Transverse colon (tissue), 4 donors: ENCODE data around the gene ZNF669. TPM values are rescaled to one million over a fixed set of nuclear protein-coding genes. Genes with fewer than 3 reads are reported as not detected.
A peak's percentile ranks its signal among the peaks of the same experiment; 100 is the strongest.

Source experiments
- DNase-seq: peaks from one replicate; pipeline ENCODE4 v3.0.0-alpha.2; 2019
- H3K27ac ChIP-seq, 4 donors: fragments of 200-600 bp; sonication (generic); 2 replicates each; pipeline ENCODE4 v1.5.1; 2016 to 2018; ENCODE audit warnings: inconsistent platforms in 4 of 4
- H3K27me3 ChIP-seq: fragments of 200-600 bp; sonication (generic); 2 replicates; pipeline ENCODE4 v1.5.1; 2017; ENCODE audit warnings: inconsistent platforms
- H3K36me3 ChIP-seq, 4 donors: fragments of 200-600 bp; sonication (generic); 2 replicates each; pipeline ENCODE4 v1.5.1; 2017 to 2019; ENCODE audit warnings: inconsistent platforms in 4 of 4
- H3K4me1 ChIP-seq, 4 donors: fragments of 200-600 bp; sonication (generic); 2 replicates each; pipeline ENCODE4 v1.5.1; 2017 to 2020; ENCODE audit warnings: inconsistent platforms in 4 of 4
- H3K4me3 ChIP-seq, 4 donors: fragments of 200-600 bp; sonication (generic); 1 replicate in 1 of 4; 2 replicates in 3 of 4; pipeline versions ENCODE4 v1.5.1 to v1.6.1; 2017 to 2019; ENCODE audit warnings: inconsistent platforms in 4 of 4
- H3K9me3 ChIP-seq, 2 donors: fragments of 200-600 bp; sonication (generic); 2 replicates each; pipeline ENCODE4 v1.5.1; 2017 to 2019; ENCODE audit warnings: inconsistent platforms in 2 of 2
- EP300 ChIP-seq: sonication (generic); formaldehyde crosslinking; IDR thresholded peaks from one replicate; pipeline ENCODE4 v1.6.1; 2017; ENCODE audit warnings: antibody characterized with exemption, low read depth
- POLR2A ChIP-seq: fragments of 450-650 bp; IDR thresholded peaks from one replicate; pipeline ENCODE4 v1.6.1; 2016; ENCODE audit warnings: antibody characterized with exemption, mild to moderate bottlenecking, moderate library complexity
- POLR2AphosphoS5 ChIP-seq, 3 donors: sonication (generic); formaldehyde crosslinking; IDR thresholded peaks; one replicate each; pipeline ENCODE4 v1.6.1; 2016; ENCODE audit warnings: antibody characterized with exemption in 3 of 3
- WGBS, 2 donors: methylation state at CpG; one replicate each; pipeline ENCODE4 v1.1.5; 2018; ENCODE audit warnings: low coverage in 1 of 2; 5-methylcytosine and 5-hydroxymethylcytosine counted together
- in situ Hi-C, 4 donors: fragments of 200-750 bp; cut with MboI; loops; one replicate each; pipeline versions ENCODE4 v1.15.0 to v1.15.1; 2017; ENCODE audit warnings: low sequenced_read_pairs in 3 of 4, low pct_ligation_motif_present in 1 of 4, low pct_unique_long_range_greater_than_20kb in 1 of 4
- intact Hi-C: fragments of 100-400 bp; cut with DNase I; formaldehyde crosslinking; loops from one replicate; pipeline ENCODE4 v1.15.1; 2023; ENCODE audit warnings: low total_unique reads
- total RNA-seq, 4 donors: library from RNA; depleted of rRNA; stranded (reverse); fragments of >200 nt; gene quantifications; one replicate each; pipeline ENCODE4 v1.1.0, GENCODE V29; 2016
- TF ChIP-seq, protein P1 (sequence below), 5 experiments: fragments of 200-600 bp in 3 of 5; fragments of 450-650 bp in 2 of 5; sonication (generic) in 3 of 5; IDR thresholded peaks; 1 replicate in 2 of 5; 2 replicates in 3 of 5; pipeline ENCODE4 v1.5.1; 2016 to 2017; ENCODE audit warnings: antibody characterized with exemption in 5 of 5, inconsistent platforms in 3 of 5, mild to moderate bottlenecking in 2 of 5, moderate library complexity in 1 of 5

Gene ZNF669
- total RNA-seq, 4 donors from 2014 or later = 2.4 to 26.2 (median 4.9) TPM

DNA sequence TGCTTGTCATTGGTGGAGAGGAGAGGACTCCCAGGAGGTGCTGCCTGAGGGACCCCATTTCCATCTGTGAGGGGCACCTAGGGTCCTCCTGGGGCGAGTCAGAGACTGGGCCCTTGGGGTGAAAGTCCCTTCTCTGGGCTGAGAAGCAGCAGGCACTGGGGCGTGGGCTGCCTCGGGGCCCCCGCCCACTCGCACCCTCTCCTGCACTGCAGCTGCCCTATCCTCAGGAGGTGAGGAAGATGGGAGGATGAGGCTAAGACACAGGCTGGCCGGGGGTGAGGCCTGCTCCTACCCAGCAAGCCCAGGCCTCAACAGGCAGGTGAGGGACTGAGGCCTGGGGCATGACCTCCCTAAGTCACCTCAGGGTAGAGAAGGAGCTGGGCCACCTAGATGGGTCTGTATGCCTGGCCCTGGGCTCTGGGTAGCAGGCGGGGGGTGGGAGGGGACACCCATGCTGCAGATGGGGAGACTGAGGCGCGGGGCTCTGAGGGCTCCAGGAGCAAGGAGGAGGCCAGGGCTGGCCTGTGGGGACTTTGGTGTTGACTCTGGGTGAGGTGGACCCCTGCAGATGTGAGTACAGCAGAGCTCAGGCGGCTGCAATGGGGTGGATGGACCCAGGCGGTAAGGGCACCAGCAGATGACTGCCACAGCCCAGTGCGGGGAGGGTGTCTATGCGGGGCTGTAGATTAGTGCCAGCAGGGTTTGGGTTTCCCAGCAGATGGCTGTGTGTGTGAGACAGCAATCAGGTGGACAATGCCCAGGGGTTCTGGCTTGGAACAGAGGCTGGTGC, 10.4 kb upstream of the ZNF669 start:
- no peak for DNase-seq
- in situ Hi-C loops = no loop called here
- Histone ChIP-seq H3K27me3 (no peaks in the 10 kb centered on the region), H3K4me1 (peaks cover 0 to 14% (median 6%) of the 10 kb centered on the region in 4 donors), H3K27ac (no peak overlapping the region), H3K9me3 (no peaks in the 10 kb centered on the region), H3K36me3 (no peaks in the 10 kb centered on the region), H3K4me3 (no peak overlapping the region)
- intact Hi-C loops = no loop called here
- TF ChIP-seq, protein P1, sequence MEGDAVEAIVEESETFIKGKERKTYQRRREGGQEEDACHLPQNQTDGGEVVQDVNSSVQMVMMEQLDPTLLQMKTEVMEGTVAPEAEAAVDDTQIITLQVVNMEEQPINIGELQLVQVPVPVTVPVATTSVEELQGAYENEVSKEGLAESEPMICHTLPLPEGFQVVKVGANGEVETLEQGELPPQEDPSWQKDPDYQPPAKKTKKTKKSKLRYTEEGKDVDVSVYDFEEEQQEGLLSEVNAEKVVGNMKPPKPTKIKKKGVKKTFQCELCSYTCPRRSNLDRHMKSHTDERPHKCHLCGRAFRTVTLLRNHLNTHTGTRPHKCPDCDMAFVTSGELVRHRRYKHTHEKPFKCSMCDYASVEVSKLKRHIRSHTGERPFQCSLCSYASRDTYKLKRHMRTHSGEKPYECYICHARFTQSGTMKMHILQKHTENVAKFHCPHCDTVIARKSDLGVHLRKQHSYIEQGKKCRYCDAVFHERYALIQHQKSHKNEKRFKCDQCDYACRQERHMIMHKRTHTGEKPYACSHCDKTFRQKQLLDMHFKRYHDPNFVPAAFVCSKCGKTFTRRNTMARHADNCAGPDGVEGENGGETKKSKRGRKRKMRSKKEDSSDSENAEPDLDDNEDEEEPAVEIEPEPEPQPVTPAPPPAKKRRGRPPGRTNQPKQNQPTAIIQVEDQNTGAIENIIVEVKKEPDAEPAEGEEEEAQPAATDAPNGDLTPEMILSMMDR (IDR thresholded peaks at IDR 0.05) = no peak
- no peak for TF ChIP-seq POLR2AphosphoS5 (IDR thresholded peaks at IDR 0.05)
- TF ChIP-seq EP300 = no peak
- no peak for TF ChIP-seq POLR2A
- WGBS, 2 donors = 81% methylated on average over 12 of the region's 13 CpGs; no CpG with 5 or more reads in 1 of the 2 donors

DNA sequence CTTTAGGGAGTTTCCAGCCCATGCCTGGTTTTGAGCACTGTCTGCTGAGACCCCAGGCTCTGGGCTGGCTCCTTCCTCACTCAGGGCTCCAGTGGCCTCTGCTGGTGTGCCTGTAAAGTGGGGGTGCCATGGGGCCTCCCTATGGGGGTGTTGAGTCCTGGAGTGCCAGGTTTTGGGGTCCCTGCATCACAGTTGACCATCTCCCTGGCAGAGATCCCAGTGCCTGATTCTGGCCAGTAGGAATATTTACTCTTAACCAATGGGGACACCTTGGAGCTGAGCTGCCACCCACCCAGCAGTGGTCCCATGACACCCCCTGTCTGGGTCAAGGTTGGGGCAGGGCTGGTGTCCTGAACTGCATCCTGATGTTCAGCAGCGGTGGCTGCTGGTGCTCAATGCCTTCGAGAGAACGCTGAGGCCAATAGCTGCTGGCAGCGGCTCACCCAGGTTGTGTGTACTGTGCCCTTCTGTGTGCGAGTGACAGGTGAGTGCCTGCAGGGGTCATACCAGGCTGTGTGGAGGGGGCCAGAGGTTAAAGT, 9.6 kb upstream of the ZNF669 start:
- no peak overlapping the region for H3K27ac ChIP-seq
- no peak overlapping the region for H3K4me3 ChIP-seq
- in situ Hi-C loops = no loop called here
- no peak for TF ChIP-seq EP300
- TF ChIP-seq POLR2AphosphoS5 (IDR thresholded peaks at IDR 0.05) = no peak
- TF ChIP-seq, protein P1 (IDR thresholded peaks at IDR 0.05) = no peak
- TF ChIP-seq POLR2A = no peak
- H3K9me3 ChIP-seq = no peaks in the 10 kb centered on the region
- intact Hi-C loops = no loop called here
- H3K4me1 ChIP-seq = peaks cover 0 to 14% (median 6%) of the 10 kb centered on the region in 4 donors
- no peak for DNase-seq
- WGBS, 2 donors = 80% methylated on average over 2 of the region's 5 CpGs; no CpG with 5 or more reads in 1 of the 2 donors
- no peaks in the 10 kb centered on the region for H3K36me3 ChIP-seq
- H3K27me3 ChIP-seq = no peaks in the 10 kb centered on the region

DNA sequence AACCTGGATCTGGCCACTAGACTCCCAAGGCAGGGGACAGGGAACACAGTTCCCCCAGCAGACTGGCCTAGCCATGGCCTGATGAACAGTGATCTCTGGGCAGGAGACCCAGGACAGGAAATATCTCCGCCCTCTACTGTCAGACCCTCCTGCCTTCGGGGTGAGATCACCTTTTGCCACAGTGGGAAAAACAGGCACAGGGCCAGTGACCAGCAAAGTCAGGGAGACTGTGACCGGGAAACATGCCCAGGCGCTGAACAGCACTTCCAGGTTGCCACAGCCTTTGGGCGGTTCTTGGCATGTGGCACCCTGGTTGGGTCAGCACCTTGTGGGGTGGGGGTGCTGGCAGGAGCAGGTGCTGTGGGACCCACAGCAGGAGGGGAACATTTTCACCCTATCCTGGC, 8.9 kb upstream of the ZNF669 start:
- Histone ChIP-seq H3K9me3 (no peaks in the 10 kb centered on the region), H3K27ac (no peak overlapping the region), H3K4me1 (peaks cover 0 to 14% (median 6%) of the 10 kb centered on the region in 4 donors), H3K4me3 (no peak overlapping the region), H3K36me3 (no peaks in the 10 kb centered on the region), H3K27me3 (no peaks in the 10 kb centered on the region)
- in situ Hi-C loops (no loop called here), intact Hi-C loops (no loop called here)
- WGBS, 2 donors = 50 to 67% methylated on average over 1 to 5 of the region's 5 CpGs
- DNase-seq = no peak
- TF ChIP-seq, protein P1 (IDR thresholded peaks at IDR 0.05) = no peak
- TF ChIP-seq EP300 = no peak

GRCh38 chr1:247112479-247112781, 8.3 kb upstream of the ZNF669 start:
- peak overlapping the region; percentile 85 to 90 (median 88) for H3K27ac ChIP-seq
- peaks cover 0 to 14% (median 6%) of the 10 kb centered on the region in 4 donors for H3K4me1 ChIP-seq
- no peak for DNase-seq
- intact Hi-C loops (no loop called here), in situ Hi-C loops (no loop called here)
- H3K27me3 ChIP-seq = no peaks in the 10 kb centered on the region
- H3K36me3 ChIP-seq = no peaks in the 10 kb centered on the region
- WGBS, 2 donors = 42% methylated on average over 9 of the region's 9 CpGs; no CpG with 5 or more reads in 1 of the 2 donors
- H3K4me3 ChIP-seq = peak overlapping the region in 3 of 4 donors; percentile 78 to 86 (median 84)
- TF ChIP-seq EP300 (no peak), POLR2AphosphoS5 (IDR thresholded peaks at IDR 0.05) (no peak), POLR2A (no peak)
- TF ChIP-seq, protein P1 (IDR thresholded peaks at IDR 0.05) = no peak
- no peaks in the 10 kb centered on the region for H3K9me3 ChIP-seq
